ENCODE data around the gene POU1F1. TPM values are rescaled to one million over a fixed set of nuclear protein-coding genes. Genes with fewer than 3 reads are reported as not detected.

The POU1F1 gene
- total RNA-seq, 2 donors from 2014 or later, result 0.51 TPM; not detected in 1

GRCh38 chr3:87298111-87298718, 21.8 kb upstream of the POU1F1 start:
- DNase-seq (ENCODE audit: low spot score), result no peak
- H3K27ac ChIP-seq, result no peak overlapping the region
- TF ChIP-seq POLR2A (IDR thresholded peaks at IDR 0.05) (no peak), CTCF (IDR thresholded peaks at IDR 0.05) (peak in 3 of 4 experiments; percentile 71 to 86 (median 76))
- no peaks in the 10 kb centered on the region for H3K27me3 ChIP-seq (replicated peaks; ENCODE audit: insufficient read depth)
- no peak overlapping the region for H3K4me3 ChIP-seq
- intact Hi-C loops (cut with DNase I), result no loop called here
- H3K4me1 ChIP-seq (replicated peaks), result no peaks in the 10 kb centered on the region
- H3K36me3 ChIP-seq, result no peaks in the 10 kb centered on the region
- 14% methylated on average over 3 of the region's 3 CpGs for WGBS
- H3K9me3 ChIP-seq, result no peaks in the 10 kb centered on the region

- WGBS, result 91% methylated on average over 8 of the region's 8 CpGs
- intact Hi-C loops (cut with DNase I), result no loop called here
- TF ChIP-seq POLR2AphosphoS5 (IDR thresholded peaks at IDR 0.05), result no peak
- no peak for TF ChIP-seq CTCF (IDR thresholded peaks at IDR 0.05)
- no peak for TF ChIP-seq POLR2A (IDR thresholded peaks at IDR 0.05)
Measured at GRCh38 chr3:87288446-87288845, 12.1 kb upstream of the POU1F1 start.

GRCh38 chr3:87287011-87287410, 10.6 kb upstream of the POU1F1 start:
- WGBS, result 92% methylated on average over 1 of the region's 1 CpG
- Histone ChIP-seq H3K4me1 (replicated peaks) (no peaks in the 10 kb centered on the region), H3K4me3 (no peak overlapping the region), H3K36me3 (no peaks in the 10 kb centered on the region), H3K9me3 (no peaks in the 10 kb centered on the region), H3K27ac (no peak overlapping the region), H3K27me3 (replicated peaks; ENCODE audit: insufficient read depth) (no peaks in the 10 kb centered on the region)
- TF ChIP-seq CTCF (IDR thresholded peaks at IDR 0.05), result no peak
- no peak for TF ChIP-seq POLR2AphosphoS5 (IDR thresholded peaks at IDR 0.05)
- TF ChIP-seq POLR2A (IDR thresholded peaks at IDR 0.05), result no peak
- intact Hi-C loops (cut with DNase I), result no loop called here
- no peak for DNase-seq (ENCODE audit: low spot score)

More at GRCh38 chr3:87288446-87288845, 12.1 kb upstream of the POU1F1 start:
- DNase-seq (ENCODE audit: low spot score), result no peak
- Histone ChIP-seq H3K4me1 (replicated peaks) (no peaks in the 10 kb centered on the region), H3K36me3 (no peaks in the 10 kb centered on the region), H3K4me3 (no peak overlapping the region), H3K27me3 (replicated peaks; ENCODE audit: insufficient read depth) (no peaks in the 10 kb centered on the region), H3K9me3 (no peaks in the 10 kb centered on the region), H3K27ac (no peak overlapping the region)

DNA sequence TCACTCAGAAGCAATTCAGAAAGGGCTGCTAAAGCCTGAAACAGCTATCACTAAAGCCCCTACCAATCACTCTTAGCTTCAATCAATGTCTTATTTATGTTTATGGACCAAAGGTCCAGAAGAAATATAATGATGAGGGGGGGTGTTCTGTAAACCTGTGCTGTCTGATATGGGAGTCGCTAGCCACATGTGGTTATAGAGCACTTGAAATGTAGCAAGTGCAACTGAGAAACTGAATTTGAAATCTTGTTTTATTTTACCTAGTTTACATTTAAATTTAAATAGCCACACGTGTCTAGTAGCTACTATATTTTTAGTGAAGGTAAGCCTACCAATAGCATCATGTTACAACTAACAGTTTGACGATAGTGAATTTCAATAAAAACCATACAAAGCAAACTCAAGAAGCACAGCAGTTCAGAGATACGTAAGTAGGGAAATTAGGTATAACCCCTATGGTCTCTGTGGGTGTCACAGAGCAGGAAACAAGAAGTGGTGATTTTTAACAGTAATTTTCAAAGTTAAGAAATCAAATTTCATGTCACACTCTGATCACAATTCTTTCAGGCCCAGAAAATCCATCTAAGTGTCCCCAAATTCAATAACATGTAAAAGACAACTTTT, 3.6 kb downstream of the POU1F1 start:
- intact Hi-C loops (cut with DNase I), result no loop called here
- no peak overlapping the region for H3K4me3 ChIP-seq
- 78% methylated on average over 4 of the region's 4 CpGs for WGBS
- no peaks in the 10 kb centered on the region for H3K27me3 ChIP-seq (replicated peaks; ENCODE audit: insufficient read depth)
- H3K36me3 ChIP-seq, result no peaks in the 10 kb centered on the region
- no peak for DNase-seq (ENCODE audit: low spot score)
- H3K4me1 ChIP-seq (replicated peaks), result no peaks in the 10 kb centered on the region
- no peaks in the 10 kb centered on the region for H3K9me3 ChIP-seq
- H3K27ac ChIP-seq, result no peak overlapping the region
- TF ChIP-seq POLR2AphosphoS5 (IDR thresholded peaks at IDR 0.05) (no peak), POLR2A (IDR thresholded peaks at IDR 0.05) (no peak), CTCF (IDR thresholded peaks at IDR 0.05) (no peak)

Measured in prostate gland (tissue), 2 donors.